ENCODE results near the gene HLX. TPM values are rescaled to one million over a fixed set of nuclear protein-coding genes. Genes with fewer than 3 reads are reported as not detected.

Gene HLX
- total and polyA plus RNA-seq, 9 of the 15 experiments (the other 6 are each of a cell fraction or from before 2014, with no cell fraction given) = 0.10 to 3.0 (median 1.6) TPM

GRCh38 chr1:220839474-220839873, 39.8 kb upstream of the HLX start:
- no peak for DNase-seq (ENCODE audit: extremely low read depth in 1 of 4, low spot score in 3 of 4)
- no peak overlapping the region for H3K9ac ChIP-seq (ENCODE audit: insufficient read depth in 1 of 2, low read depth in 2 of 2, low read length in 2 of 2)
- H3K9me3 ChIP-seq (replicated peaks; ENCODE audit: control insufficient read depth, insufficient read depth, low read depth, low read length) = no peaks in the 10 kb centered on the region
- ATAC-seq = no peak
- no peak overlapping the region for H3K27ac ChIP-seq (ENCODE audit: extremely low read depth, low read depth, low read length)
- FAIRE-seq = no peak
- no peak for TF ChIP-seq ZNF274 (IDR thresholded peaks at IDR 0.05; ENCODE audit: borderline replicate concordance, low read depth, low read length)
- TF ChIP-seq, protein P1, sequence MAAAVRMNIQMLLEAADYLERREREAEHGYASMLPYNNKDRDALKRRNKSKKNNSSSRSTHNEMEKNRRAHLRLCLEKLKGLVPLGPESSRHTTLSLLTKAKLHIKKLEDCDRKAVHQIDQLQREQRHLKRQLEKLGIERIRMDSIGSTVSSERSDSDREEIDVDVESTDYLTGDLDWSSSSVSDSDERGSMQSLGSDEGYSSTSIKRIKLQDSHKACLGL (CRISPR knock-in tag; IDR thresholded peaks at IDR 0.05; ENCODE audit: borderline replicate concordance, poor library complexity, severe bottlenecking) = no peak
- no peak overlapping the region for H3K4me2 ChIP-seq (ENCODE audit: insufficient read depth, low read length)
- H3K9me1 ChIP-seq (ENCODE audit: control insufficient read depth, insufficient read depth, low read length) = no peaks in the 10 kb centered on the region
- intact Hi-C loops (cut with micrococcal nuclease) (no loop called here), in situ Hi-C loops (cut with MboI) (no loop called here)
- WGBS (ENCODE audit: insufficient coverage, low coverage, missing lambda C conversion rate) = 0% methylated on average over 5 of the region's 5 CpGs
- H4K20me1 ChIP-seq (replicated peaks; ENCODE audit: control insufficient read depth, insufficient read depth, low read length) = no peaks in the 10 kb centered on the region
- H3K36me3 ChIP-seq (ENCODE audit: control insufficient read depth, insufficient read depth, low read length) = no peaks in the 10 kb centered on the region
- H3K79me2 ChIP-seq (ENCODE audit: control insufficient read depth, insufficient read depth, low read length) = no peaks in the 10 kb centered on the region
- H2AFZ ChIP-seq (ENCODE audit: low read depth, low read length) = no peak overlapping the region
- no peaks in the 10 kb centered on the region for H3K4me1 ChIP-seq (replicated peaks in 1 of 2; ENCODE audit: control insufficient read depth in 2 of 2, insufficient read depth in 2 of 2, low read length in 2 of 2)
- H3K4me3 ChIP-seq = no peak overlapping the region
- BruUV-seq (replicated peaks) = no TSS peak
- ChIA-PET CTCF (ENCODE audit: low intra/inter-chr PET ratio) (no interaction called here), POLR2A (no interaction called here)
- no peaks in the 10 kb centered on the region for H3K27me3 ChIP-seq (ENCODE audit: control insufficient read depth in 2 of 2, insufficient read depth in 2 of 2, low read length in 2 of 2)

GRCh38 chr1:220841293-220841692, 38.0 kb upstream of the HLX start:
- FAIRE-seq = no peak
- no peaks in the 10 kb centered on the region for H3K9me1 ChIP-seq (ENCODE audit: control insufficient read depth, insufficient read depth, low read length)
- in situ Hi-C loops (cut with MboI) = no loop called here
- H3K9ac ChIP-seq (ENCODE audit: insufficient read depth in 1 of 2, low read depth in 2 of 2, low read length in 2 of 2) = no peak overlapping the region
- H3K27me3 ChIP-seq (ENCODE audit: control insufficient read depth in 2 of 2, insufficient read depth in 2 of 2, low read length in 2 of 2) = no peaks in the 10 kb centered on the region
- H3K4me2 ChIP-seq (ENCODE audit: insufficient read depth, low read length) = no peak overlapping the region
- BruUV-seq (replicated peaks) = no TSS peak
- no peaks in the 10 kb centered on the region for H3K79me2 ChIP-seq (ENCODE audit: control insufficient read depth, insufficient read depth, low read length)
- H3K27ac ChIP-seq (ENCODE audit: extremely low read depth, low read depth, low read length) = no peak overlapping the region
- no peak for DNase-seq (ENCODE audit: extremely low read depth in 1 of 4, low spot score in 3 of 4)
- H3K9me3 ChIP-seq (replicated peaks; ENCODE audit: control insufficient read depth, insufficient read depth, low read depth, low read length) = no peaks in the 10 kb centered on the region
- no peak overlapping the region for H3K4me3 ChIP-seq
- CTCF ChIA-PET (ENCODE audit: low intra/inter-chr PET ratio) = no interaction called here
- no peak overlapping the region for H2AFZ ChIP-seq (ENCODE audit: low read depth, low read length)
- no peaks in the 10 kb centered on the region for H4K20me1 ChIP-seq (replicated peaks; ENCODE audit: control insufficient read depth, insufficient read depth, low read length)
- 0 out of 4 replicates have a peak, but pooled peaks of 1 of the 2 experiments have one; percentile 19 for TF ChIP-seq RAD21 (CRISPR knock-in tag; conservative IDR thresholded peaks at IDR 0.05 in 1 of 2, IDR thresholded peaks at IDR 0.05 in 1 of 2)
- TF ChIP-seq TCF15 (CRISPR knock-in tag; IDR thresholded peaks at IDR 0.05) = no peak
- intact Hi-C loops (cut with micrococcal nuclease) = no loop called here
- H3K36me3 ChIP-seq (ENCODE audit: control insufficient read depth, insufficient read depth, low read length) = no peaks in the 10 kb centered on the region
- POLR2A ChIA-PET = interaction anchor here (0.8 kb wide), 1 partner anchor 1598 kb away, joined by 3 read pairs; no protein-coding TSS in a partner anchor
- no peaks in the 10 kb centered on the region for H3K4me1 ChIP-seq (replicated peaks in 1 of 2; ENCODE audit: control insufficient read depth in 2 of 2, insufficient read depth in 2 of 2, low read length in 2 of 2)
- ATAC-seq = no peak

All from K562 (cell line).